Adrenal gland (tissue), 12 donors: Measurements from ENCODE around the gene TMEM8B. TPM values are rescaled to one million over a fixed set of nuclear protein-coding genes. Genes with fewer than 3 reads are reported as not detected.
A peak's percentile ranks its signal among the peaks of the same experiment; 100 is the strongest.
"Not testable (repeated sequence)": the region's sequence is repeated elsewhere in the genome, so short reads cannot be mapped to it uniquely, and the experiment has no call there.

Experiments used
- DNase-seq, 7 donors: peaks; one replicate each; pipeline ENCODE4 v3.0.0-alpha.2; 2019 to 2020
- H3K27ac ChIP-seq, 5 donors: fragments of 200-600 bp; sonication (generic) in 4 of 5; 1 replicate in 3 of 5; 2 replicates in 2 of 5; pipeline versions ENCODE4 v1.5.1 to v1.8.0; 2016 to 2020; ENCODE audit warnings: mild to moderate bottlenecking in 1 of 5
- H3K27me3 ChIP-seq: fragments of 200-600 bp; 2 replicates; pipeline ENCODE4 v1.8.0; 2021
- H3K36me3 ChIP-seq, 2 donors: fragments of 200-600 bp; replicated peaks in 1 of 2; 1 replicate in 1 of 2; 2 replicates in 1 of 2; pipeline versions ENCODE4 v1.5.1 to v1.8.0; 2018 to 2022
- H3K4me1 ChIP-seq, 2 donors: fragments of 200-600 bp; replicated peaks in 1 of 2; 1 replicate in 1 of 2; 2 replicates in 1 of 2; pipeline versions ENCODE4 v1.5.1 to v1.8.0; 2018 to 2021
- H3K4me3 ChIP-seq, 4 donors: fragments of 200-600 bp; sonication (generic) in 3 of 4; one replicate each; pipeline ENCODE4 v1.5.1; 2016 to 2018
- H3K9me3 ChIP-seq, 3 donors: fragments of 200-600 bp; sonication (generic) in 1 of 3; replicated peaks in 1 of 3; 1 replicate in 2 of 3; 2 replicates in 1 of 3; pipeline versions ENCODE4 v1.5.1 to v1.8.0; 2016 to 2021
- POLR2A ChIP-seq, 2 donors: fragments of 450-650 bp; IDR thresholded peaks; one replicate each; pipeline ENCODE4 v1.6.1; 2017; ENCODE audit warnings: antibody characterized with exemption in 2 of 2, mild to moderate bottlenecking in 2 of 2, moderate library complexity in 1 of 2
- WGBS, 4 donors: extraction: QIAGEN DNeasy Blood & Tissue Kit in 2 of 4; methylation state at CpG; one replicate each; pipeline versions ENCODE4 v1.1.5 to v1.1.7; 2013 to 2017; 5-methylcytosine and 5-hydroxymethylcytosine counted together
- intact Hi-C, 2 donors: fragments of 100-400 bp; cut with DNase I; formaldehyde crosslinking; loops; one replicate each; pipeline versions ENCODE4 v1.14.1 to v1.15.0; 2022 to 2023
- polyA plus RNA-seq, 3 donors: library from polyadenylated mRNA; stranded (reverse); fragments of 200-250 nt in 2 of 3; fragments of 350-450 nt in 1 of 3; fragmentation: Illumina TruSeq in 1 of 3; extraction: RNeasy Lipid Tissue Mini Kit (QIAGEN cat#74804) in 1 of 3; gene quantifications; one replicate each; pipeline ENCODE4 v1.2.3, GENCODE V29; 2013 to 2014
- total RNA-seq, 9 donors: library from RNA; depleted of rRNA in 4 of 9; stranded (reverse); fragments of >200 nt in 4 of 9; fragments of 120-200 nt in 1 of 9; fragmentation: NEBNext Ultra II Directional in 1 of 9; extraction: Animal tissue kit (Norgen Biotek cat#: 25700) in 1 of 9; gene quantifications; one replicate each; pipeline versions ENCODE4 v1.1.0 to v1.2.4, GENCODE V29; 2013 to 2023
- TF ChIP-seq, protein P1 (sequence below), 6 experiments: fragments of 450-650 bp in 4 of 6; fragments of 200-600 bp in 2 of 6; sonication (generic) in 1 of 6; IDR thresholded peaks; 1 replicate in 5 of 6; 2 replicates in 1 of 6; pipeline versions ENCODE4 v1.5.1 to v1.8.0; 2016 to 2021; ENCODE audit warnings: antibody characterized with exemption in 6 of 6, mild to moderate bottlenecking in 2 of 6, moderate library complexity in 1 of 6
- donor health status: healthy with polysubstance abuse.
- donor health status: Bipolar disorder and iron deficiency.
- donor health status: DM: yes; HTN: yes; CAD: no.
- donor health status: DM: no; HTN: no; CAD: no.
- donor health status: DM: no; HTN: no; CAD: no.
- donor health status: DM: yes; HTN: yes; CAD: no.

TMEM8B gene
- total and polyA plus RNA-seq, 12 donors: 5.5 to 43.6 (median 19.8) TPM

DNA sequence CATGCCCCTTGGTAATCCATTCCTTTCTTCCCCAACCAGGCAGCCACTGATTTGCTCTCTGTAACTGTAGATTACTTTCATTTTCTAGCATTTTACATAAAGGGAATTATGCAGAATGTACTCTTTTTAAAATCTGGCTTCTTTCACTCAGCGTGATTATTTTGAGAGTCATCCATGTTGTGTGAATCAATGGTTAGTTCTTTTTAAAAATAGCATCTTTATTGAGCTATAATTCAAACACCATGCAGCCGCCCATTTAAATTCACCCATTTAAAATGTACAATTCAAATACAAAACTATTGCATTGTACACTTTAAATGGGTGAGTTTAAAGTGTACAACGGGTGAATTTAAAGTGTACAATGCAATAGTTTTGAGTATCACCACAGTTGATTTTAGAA, 43.5 kb downstream of the TMEM8B start:
- H3K27ac ChIP-seq: no peak overlapping the region
- H3K9me3 ChIP-seq: peaks cover 0 to 6% (median 0%) of the 10 kb centered on the region in 3 donors
- H3K36me3 ChIP-seq: no peaks in the 10 kb centered on the region
- intact Hi-C loops: no loop called here
- H3K4me3 ChIP-seq: no peak overlapping the region
- no peak for DNase-seq
- WGBS, 4 donors: 69 to 80% (median 74%) methylated on average over 3 of the region's 3 CpGs
- TF ChIP-seq, protein P1, sequence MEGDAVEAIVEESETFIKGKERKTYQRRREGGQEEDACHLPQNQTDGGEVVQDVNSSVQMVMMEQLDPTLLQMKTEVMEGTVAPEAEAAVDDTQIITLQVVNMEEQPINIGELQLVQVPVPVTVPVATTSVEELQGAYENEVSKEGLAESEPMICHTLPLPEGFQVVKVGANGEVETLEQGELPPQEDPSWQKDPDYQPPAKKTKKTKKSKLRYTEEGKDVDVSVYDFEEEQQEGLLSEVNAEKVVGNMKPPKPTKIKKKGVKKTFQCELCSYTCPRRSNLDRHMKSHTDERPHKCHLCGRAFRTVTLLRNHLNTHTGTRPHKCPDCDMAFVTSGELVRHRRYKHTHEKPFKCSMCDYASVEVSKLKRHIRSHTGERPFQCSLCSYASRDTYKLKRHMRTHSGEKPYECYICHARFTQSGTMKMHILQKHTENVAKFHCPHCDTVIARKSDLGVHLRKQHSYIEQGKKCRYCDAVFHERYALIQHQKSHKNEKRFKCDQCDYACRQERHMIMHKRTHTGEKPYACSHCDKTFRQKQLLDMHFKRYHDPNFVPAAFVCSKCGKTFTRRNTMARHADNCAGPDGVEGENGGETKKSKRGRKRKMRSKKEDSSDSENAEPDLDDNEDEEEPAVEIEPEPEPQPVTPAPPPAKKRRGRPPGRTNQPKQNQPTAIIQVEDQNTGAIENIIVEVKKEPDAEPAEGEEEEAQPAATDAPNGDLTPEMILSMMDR (IDR thresholded peaks at IDR 0.05): no peak
- no peak for TF ChIP-seq POLR2A (IDR thresholded peaks at IDR 0.05)
- peaks cover 4% of the 10 kb centered on the region for H3K27me3 ChIP-seq
- H3K4me1 ChIP-seq: no peaks in the 10 kb centered on the region

DNA sequence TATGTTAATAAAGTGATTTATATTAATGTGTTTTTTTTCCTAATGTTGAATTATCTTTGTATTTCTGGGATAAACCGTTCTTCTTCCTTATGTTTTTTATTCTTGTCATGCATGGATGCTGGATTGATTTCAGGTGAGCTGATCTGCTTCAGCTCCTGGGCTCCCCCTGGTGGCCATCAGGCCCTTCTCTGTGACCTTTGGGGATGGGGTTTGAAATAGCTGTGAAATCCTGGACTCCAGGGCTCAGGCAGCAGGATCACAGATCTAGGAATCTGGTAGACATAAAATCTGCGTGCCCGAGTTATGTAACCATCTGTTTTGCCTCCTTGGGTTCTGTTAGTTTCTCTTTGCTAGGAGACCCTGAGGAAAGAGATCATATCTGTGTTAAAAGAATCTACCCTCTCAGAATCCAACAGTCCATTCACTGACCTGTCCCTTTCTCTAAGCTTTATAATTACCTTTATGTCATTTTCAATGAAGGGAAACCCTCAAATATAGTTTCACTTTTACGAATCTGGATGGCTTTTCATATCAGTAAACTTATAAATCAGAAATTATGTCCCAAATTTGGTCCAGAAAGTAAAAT, 53.3 kb downstream of the TMEM8B start:
- intact Hi-C loops: loop anchor here (2.0 to 5.0 kb wide), 2 partner anchors 90 to 92 kb away; partner anchors contain the start of gene NPR2 (in 2 of the 2)
- Histone ChIP-seq H3K36me3 (no peaks in the 10 kb centered on the region), H3K4me1 (no peaks in the 10 kb centered on the region), H3K4me3 (no peak overlapping the region), H3K9me3 (no peaks in the 10 kb centered on the region), H3K27ac (no peak overlapping the region), H3K27me3 (no peaks in the 10 kb centered on the region)
- TF ChIP-seq POLR2A (IDR thresholded peaks at IDR 0.05): no peak
- TF ChIP-seq, protein P1 (IDR thresholded peaks at IDR 0.05): peak; percentile 85 to 98 (median 94)
- 1 to 6% (median 1%) methylated on average over 4 of the region's 4 CpGs for WGBS, 4 donors
- peak; percentile 73 to 94 (median 86) for DNase-seq

DNA sequence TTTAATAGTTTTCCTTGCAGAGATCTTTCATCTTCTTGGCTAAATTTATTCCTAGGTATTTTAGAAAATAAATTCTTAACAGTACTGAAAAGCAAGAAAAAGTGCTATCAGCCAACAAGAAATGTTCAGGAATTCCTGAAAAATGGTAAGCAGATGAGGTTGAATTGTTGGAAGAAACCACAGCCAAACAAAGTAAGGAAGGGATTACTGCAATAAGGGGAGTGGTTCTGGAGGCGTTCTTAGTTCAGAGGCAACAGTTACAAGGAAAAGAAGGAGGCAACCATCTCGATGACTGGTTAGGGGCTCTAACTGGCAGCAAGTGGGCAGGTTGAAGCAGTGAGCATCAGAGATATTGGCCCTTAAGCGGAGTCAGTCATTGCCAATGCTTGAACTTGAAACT, 54.0 kb downstream of the TMEM8B start:
- TF ChIP-seq, protein P1 (IDR thresholded peaks at IDR 0.05): no peak
- no peak for TF ChIP-seq POLR2A (IDR thresholded peaks at IDR 0.05)
- Histone ChIP-seq H3K36me3 (no peaks in the 10 kb centered on the region), H3K9me3 (no peaks in the 10 kb centered on the region), H3K27me3 (no peaks in the 10 kb centered on the region), H3K27ac (no peak overlapping the region), H3K4me3 (no peak overlapping the region), H3K4me1 (no peaks in the 10 kb centered on the region)
- DNase-seq: no peak
- intact Hi-C loops: loop anchor here (2.0 to 5.0 kb wide), 2 partner anchors 91 to 92 kb away; partner anchors contain the start of gene NPR2 (in 2 of the 2)
- WGBS, 4 donors: 58 to 63% (median 61%) methylated on average over 3 of the region's 3 CpGs

DNA sequence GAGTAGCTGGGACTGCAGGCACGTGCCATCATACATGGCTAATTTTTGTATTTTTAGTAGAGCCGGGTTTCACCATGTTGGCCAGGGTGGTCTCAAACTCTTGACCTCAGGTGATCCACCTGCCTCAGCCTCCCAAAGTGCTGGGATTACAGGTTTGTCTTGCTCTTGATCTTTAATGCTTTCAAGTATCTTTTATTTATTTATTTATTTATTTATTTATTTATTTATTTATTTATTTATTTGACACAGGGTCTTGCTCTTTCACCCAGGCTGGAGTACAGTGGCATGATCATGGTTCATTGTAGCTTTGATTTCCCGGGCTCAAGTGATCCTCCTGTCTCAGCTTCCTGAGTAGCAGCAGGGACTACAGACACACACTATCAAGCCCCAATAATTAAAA, 55.9 kb downstream of the TMEM8B start:
- not testable (repeated sequence) for H3K4me3 ChIP-seq, H3K27me3 ChIP-seq, DNase-seq, H3K36me3 ChIP-seq, H3K4me1 ChIP-seq, H3K27ac ChIP-seq, H3K9me3 ChIP-seq
- 79 to 92% (median 82%) methylated on average over 3 of the region's 3 CpGs for WGBS, 4 donors
- intact Hi-C loops: loop anchor here in 1 of 2 donors (5.0 kb wide), 1 partner anchor 93 kb away; the partner anchor contains the start of gene NPR2

DNA sequence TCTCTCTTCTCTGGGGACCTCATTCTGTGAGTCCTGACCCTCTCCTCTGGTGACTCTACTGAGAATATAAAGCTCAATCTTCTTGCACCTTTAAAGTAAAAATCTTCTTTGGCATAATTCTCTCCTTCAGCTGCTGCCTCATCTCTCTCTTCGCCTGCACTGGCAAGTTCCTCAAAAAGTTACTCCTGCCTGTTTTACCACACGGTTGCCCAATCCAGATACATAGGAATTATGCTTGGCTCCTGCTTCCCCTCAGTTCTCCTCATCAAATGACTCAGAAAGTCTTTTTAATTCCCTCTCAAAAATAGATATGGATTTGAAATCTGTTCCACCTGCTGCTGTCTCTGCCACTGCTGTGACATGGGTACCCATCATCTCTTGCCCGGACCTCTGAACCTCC, 62.6 kb downstream of the TMEM8B start:
- H3K9me3 ChIP-seq: peaks cover 0 to 5% (median 0%) of the 10 kb centered on the region in 3 donors
- H3K36me3 ChIP-seq: no peaks in the 10 kb centered on the region
- WGBS, 4 donors: 73 to 84% (median 80%) methylated on average over 3 of the region's 3 CpGs
- no peak overlapping the region for H3K4me3 ChIP-seq
- H3K27me3 ChIP-seq: peaks cover 11% of the 10 kb centered on the region
- no peak for TF ChIP-seq POLR2A (IDR thresholded peaks at IDR 0.05)
- no peaks in the 10 kb centered on the region for H3K4me1 ChIP-seq
- no peak overlapping the region for H3K27ac ChIP-seq
- DNase-seq: no peak
- intact Hi-C loops: no loop called here
